ENCODE results near the gene DSE.

The DSE gene

DNA sequence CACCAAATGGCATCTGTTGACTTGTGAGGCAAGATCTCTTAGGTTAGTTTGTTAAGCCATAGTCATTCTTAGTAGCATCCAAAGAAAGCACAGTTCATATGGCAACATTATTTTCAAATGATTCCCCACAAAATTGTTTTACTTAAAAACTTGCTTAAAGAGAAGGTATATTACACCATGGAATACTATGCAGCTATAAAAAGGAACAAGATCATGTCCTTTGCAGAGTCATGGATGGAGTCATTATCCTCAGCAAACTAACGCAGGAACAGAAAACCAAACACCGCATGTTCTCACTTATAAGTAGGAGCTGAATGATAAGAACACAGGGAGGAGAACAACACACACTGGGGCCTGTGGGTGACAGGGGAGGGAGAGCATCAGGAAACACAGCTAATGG is 10.9 kb upstream of the DSE start:
- no peak for DNase-seq

- DNase-seq = no peak
Observed at GRCh38 chr6:116362276-116362675, 8.5 kb upstream of the DSE start.

DNA sequence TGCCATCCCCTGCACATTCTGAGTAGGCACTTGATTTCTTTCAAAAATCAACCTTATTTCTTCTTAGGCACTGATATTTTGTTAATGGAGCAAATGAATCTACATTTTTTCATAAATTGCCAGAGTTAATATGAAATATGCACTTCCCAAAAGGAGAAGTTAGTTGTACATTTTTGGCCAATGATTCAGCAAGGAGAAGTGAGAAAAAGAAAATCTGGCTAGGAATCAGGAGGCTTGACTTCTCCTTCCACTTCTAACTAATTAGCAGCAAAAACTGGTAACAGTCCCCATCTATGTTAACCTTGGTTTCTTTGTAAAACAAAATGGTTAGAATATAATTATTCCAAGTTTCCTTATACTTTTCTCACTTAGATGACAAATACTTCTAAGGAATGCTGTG is 7.0 kb upstream of the DSE start:
- DNase-seq = no peak

- no peak for DNase-seq
Observed at GRCh38 chr6:116364321-116364720, 6.4 kb upstream of the DSE start.

- no peak for DNase-seq
Observed at GRCh38 chr6:116365743-116366142, 5.0 kb upstream of the DSE start.

DNA sequence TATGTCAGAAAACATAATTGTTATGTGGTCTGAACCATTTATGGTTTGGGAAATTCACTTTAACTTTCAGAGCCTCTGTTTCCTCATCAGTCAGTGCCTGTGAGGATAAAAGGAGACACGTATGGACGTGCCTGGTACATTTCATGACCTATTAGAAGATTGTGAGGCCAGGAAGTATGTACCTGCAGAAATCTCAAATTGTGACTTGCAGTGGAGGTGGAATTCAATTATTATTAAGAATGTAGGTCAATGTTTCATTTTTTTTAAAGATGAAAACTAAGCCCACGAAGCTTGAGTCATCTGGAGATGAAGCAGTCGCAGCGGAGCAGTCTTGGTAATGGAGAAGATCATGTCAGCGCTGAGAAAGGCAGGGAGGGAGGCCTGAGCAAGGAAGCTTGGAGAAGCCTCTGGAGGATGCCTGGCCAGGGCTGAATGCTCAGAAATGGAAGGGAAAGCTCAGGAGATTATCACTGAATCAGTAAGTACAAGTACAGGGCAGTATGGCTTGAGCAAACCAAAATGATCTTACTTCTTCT is 3.9 kb upstream of the DSE start:
- DNase-seq = peak in 26 of 56 donors; percentile 2 to 70 (median 11)

- DNase-seq = no peak
Observed at GRCh38 chr6:116369540-116369939, 1.2 kb upstream of the DSE start.

DNA sequence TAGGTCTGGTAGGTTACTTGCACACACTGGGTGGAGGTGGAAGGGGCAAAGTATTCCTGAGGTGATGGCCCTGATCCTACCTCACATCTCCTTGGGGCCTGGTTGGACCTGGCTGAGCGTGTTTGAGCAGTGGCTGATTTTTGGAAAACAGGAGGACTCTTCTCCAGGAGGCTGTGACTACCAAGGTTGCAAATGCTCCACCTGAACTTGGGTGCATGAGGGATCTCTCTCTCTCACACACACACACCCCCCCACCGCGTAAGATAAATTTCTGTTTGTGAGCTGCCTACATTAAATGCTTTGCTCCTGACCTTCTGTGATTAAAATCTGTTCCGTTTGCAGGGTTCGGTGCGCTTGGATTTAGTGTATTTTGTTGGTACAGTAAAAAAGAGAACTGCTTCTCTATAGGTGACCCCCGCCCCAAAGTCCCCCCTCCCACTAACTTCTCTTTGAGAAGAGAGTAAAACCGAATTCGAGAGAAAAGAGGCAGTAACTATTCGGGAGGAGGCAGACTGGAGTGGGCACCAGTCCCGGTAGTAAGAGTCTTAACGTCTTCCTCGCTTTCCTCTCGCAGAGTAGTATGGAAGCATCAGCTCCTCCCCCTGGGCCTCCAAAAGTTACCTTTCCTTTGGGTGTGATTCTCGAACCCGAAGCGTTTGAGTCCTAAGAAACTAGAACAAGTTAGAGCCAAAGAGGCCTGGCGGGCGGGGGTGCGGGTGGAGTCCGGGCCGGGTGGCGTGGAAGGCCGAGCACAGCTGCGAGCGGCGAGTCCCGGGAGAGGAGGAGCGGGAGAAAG is 585 bp upstream of the DSE start:
- DNase-seq = peak in 3 of 56 donors; percentile 4 to 81 (median 45)

DNA sequence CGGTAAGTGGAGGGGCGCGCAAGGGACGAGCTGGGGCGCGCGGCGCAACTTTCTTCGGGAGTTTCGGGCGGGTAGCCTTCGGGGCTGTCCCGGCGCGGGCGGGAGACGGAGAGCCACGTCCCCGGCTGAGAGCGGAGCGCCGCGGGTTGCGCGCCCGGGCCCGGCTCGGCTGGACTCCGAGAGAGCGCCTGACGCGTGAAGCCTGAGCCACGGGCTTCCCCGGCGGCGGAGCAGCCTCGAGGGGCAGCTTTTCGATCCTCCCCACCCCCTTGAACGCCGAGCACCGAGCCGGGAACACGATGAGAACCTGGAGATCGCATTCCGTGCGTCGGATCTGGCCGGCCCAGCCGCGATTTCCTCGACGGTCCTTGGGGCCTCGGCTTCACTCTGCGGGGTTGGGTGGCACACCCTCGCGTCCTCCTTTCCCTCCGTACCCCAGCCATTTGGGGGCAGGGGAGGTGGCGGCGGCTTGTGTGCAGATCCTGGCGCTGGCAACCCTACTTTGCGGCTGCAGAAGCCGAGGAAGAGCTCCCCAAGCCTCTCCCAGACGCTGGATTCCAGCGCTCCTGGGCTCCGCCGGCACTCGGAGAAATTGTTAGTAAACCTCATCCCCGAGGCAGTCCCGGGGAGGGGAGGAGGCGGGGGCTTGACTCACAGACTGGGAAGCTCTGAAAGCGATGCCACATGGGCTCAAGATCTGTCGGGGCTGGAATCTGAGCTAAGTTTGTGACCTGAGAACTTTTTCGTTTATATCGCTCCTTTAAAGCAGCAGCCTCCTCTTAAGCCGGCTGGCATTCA is 572 bp downstream of the DSE start:
- DNase-seq = peak in 50 of 56 donors; percentile 6 to 73 (median 45)

DNA sequence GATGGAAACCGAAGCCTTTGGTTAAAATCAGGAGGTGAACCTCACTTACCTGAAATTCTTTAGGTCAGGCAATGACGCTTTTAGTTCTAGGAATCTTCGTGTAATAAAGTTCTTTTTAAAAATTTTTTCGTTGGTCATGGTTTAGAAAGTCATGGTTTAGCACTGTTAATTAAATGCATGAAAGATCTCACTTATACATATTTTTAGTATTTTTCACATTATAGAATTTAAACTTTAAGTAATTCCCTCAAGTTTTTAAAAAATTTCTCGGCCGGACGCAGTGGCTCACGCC is 1.1 kb downstream of the DSE start:
- DNase-seq = no peak

- no peak for DNase-seq
Observed at GRCh38 chr6:116373300-116373699, 2.6 kb downstream of the DSE start.

DNA sequence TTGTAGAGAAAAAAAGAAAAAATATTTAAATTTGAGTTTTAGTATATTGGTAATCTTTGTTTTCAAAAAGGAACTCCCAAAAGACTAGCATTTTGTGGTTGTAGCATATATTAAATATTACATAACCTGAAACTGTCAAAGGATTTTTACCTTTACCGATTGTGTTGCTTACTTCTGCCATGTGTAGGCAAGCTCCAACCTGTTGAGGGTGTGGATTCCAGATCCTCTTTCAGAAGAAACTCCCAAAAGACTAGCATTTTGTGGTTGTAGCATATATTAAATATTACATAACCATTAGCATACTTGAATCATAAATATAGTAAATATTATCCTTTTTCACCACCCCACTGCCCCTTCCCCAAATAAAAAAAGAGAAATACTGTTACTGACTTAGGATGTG is 3.2 kb downstream of the DSE start:
- DNase-seq = no peak

GRCh38 chr6:116374586-116374985 is 3.8 kb downstream of the DSE start:
- DNase-seq = no peak

DNA sequence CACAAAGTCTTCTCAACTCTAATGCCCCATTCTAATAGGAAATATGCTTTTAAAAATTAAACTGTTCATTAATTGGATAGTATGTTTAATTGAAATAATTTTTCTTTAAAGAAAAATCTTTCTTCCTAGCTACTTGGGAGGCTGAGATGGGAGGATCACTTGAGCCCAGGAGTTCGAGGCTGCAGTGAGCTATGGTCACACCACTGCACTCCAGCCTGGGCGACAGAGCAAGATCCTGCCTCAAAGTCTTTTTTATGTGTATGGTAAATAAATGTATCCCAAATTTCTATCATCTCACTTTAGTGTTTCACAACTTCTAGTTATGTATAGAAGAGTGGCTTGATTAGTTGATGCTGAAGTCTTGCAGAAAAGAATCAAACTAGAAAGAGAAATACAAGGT is 4.5 kb downstream of the DSE start:
- no peak for DNase-seq

DNA sequence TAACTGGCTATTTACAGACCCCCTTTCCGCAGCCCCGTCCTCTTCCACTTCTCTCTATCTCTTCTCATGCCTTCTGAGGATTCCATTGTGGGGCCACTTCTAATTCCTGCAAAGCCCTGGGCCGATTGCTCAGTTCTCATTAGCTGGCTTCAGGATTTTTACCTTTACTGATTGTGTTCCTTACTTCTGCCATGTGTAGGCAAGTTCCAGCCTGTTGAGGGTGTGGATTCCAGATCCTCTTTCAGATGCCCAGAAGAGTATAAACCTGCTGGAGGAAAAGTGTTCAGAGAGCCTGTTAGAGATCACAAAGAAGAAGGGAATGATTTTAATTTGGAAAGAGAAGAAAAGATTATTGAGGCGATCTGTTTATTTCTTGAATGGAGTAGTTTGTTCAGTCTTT is 5.4 kb downstream of the DSE start:
- no peak for DNase-seq

DNA sequence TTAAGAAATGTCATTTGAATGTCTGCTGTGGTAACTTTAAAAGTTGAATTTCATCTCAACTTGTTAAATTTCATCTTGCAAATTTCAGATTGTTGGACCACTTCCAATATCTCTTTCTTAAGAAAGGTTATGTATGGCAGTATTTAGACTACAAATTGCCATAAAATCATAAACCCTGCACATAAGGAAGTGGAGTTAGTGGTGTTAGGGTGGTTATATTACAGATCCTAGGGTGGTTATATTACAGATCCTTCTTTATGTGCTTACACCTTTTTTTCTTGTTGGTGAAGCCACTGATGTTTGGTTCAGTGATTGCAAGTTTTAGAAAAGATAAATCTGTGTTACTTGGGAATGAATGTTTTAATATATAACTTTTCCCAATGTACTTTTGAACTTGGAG is 9.0 kb downstream of the DSE start:
- no peak for DNase-seq

GRCh38 chr6:116380346-116380745 is 9.6 kb downstream of the DSE start:
- no peak for DNase-seq

DNA sequence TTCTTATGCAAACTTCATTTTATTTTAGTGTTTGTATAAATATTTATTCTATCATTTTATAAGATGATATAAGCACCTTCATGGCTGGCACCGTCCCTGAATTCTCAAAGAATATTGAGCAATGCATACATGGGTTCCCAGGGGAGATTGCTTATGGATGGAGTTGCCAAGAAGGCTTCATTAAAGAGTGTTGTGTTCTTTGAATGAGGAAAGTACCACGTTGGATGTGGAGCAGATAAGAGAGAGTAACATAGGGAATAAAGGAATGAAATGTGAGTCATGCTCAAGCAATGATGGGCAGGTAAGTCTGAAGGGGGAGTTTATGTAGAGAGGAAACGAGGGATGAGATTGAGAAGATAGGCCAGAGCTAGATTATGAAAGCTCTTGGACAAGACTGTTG is 10.3 kb downstream of the DSE start:
- DNase-seq = no peak

GRCh38 chr6:116382587-116382986 is 11.8 kb downstream of the DSE start:
- no peak for DNase-seq

DNA sequence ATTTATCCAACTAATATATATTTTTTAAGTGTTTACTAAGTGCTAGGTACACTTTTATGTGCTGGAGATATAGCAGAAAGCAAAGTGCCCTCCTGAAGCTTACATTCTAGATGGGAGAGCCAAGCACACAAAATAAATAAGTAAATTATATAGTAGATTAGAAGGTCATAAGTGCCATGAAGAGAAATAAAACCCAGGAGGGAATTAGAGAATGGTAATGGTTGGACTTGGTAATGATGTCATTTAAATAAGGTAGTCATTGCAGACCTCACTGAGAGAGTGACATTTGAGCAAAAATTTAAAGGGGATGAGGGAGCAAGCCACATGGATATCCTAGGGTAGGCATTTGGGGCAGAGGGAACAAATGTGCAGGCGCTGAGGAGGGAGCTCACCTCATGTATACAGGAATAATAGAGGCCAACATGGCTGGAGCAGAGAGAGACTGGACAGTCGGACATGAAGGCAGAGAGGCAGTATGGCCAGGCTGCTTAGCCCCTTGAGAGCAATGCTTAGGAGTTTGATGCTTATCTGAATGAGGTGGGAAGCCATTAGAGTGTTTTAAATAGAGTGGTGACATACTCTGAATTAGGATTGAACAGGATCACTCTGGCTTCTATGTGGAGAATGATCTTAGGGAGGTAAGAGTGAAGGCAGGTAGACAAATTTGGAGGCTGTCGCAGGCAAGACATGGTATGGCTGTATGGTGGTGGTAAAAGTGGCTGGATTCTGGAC is 14.1 kb downstream of the DSE start:
- DNase-seq = no peak

GRCh38 chr6:116385459-116385802 is 14.7 kb downstream of the DSE start:
- no peak for DNase-seq

- DNase-seq = no peak
Observed at GRCh38 chr6:116385921-116386320, 15.2 kb downstream of the DSE start.
